OCI-LY3 (cell line): ENCODE results near the gene PLPPR1.
"Not testable (repeated sequence)": the region's sequence is repeated elsewhere in the genome, so short reads cannot be mapped to it uniquely, and the experiment has no call there.

Experiments
- H2AFZ ChIP-seq: fragments of 200-600, 300-600 bp; shearing (Covaris generic); 2 replicates; pipeline ENCODE4 v1.6.0; 2014; ENCODE audit warnings: antibody characterized with exemption, low read depth, low read length
- H3K27ac ChIP-seq: fragments of 200-600, 300-600 bp; sonication (generic); 2 replicates; pipeline ENCODE4 v1.5.1; 2014; ENCODE audit warnings: mild to moderate bottlenecking, low read length, moderate library complexity, mixed read lengths
- H3K27me3 ChIP-seq: fragments of 200-600, 300-600 bp; sonication (generic); 2 replicates; pipeline ENCODE4 v1.6.1; 2014; ENCODE audit warnings: low read depth, low read length, mixed read lengths
- H3K36me3 ChIP-seq: fragments of 200-600, 300-600 bp; sonication (generic); replicated peaks from 2 replicates; pipeline ENCODE3; 2014; ENCODE audit warnings: low read depth, low read length, mixed read lengths
- H3K4me1 ChIP-seq: fragments of 300-600, 200-600 bp; sonication (generic); 2 replicates; pipeline ENCODE4 v1.6.1; 2014; ENCODE audit warnings: low read length, mixed read lengths
- H3K4me2 ChIP-seq: fragments of 200-600, 300-600 bp; sonication (generic); 2 replicates; pipeline ENCODE4 v1.6.1; 2014; ENCODE audit warnings: low read length, mixed read lengths
- H3K4me3 ChIP-seq: fragments of 300-600, 200-600 bp; sonication (generic); 2 replicates; pipeline ENCODE4 v1.5.1; 2014; ENCODE audit warnings: antibody characterized with exemption, mild to moderate bottlenecking, low read length, moderate library complexity
- H3K79me2 ChIP-seq: fragments of 300-600, 200-600 bp; shearing (Covaris generic); 2 replicates; pipeline ENCODE4 v1.6.1; 2014; ENCODE audit warnings: mild to moderate bottlenecking, low read length, mixed read lengths
- H3K9ac ChIP-seq: fragments of 300-600, 200-600 bp; shearing (Covaris generic); 2 replicates; pipeline ENCODE4 v1.6.0; 2014; ENCODE audit warnings: mild to moderate bottlenecking, low read length, moderate library complexity
- H3K9me3 ChIP-seq: fragments of 200-600, 300-600 bp; shearing (Covaris generic); 2 replicates; pipeline ENCODE4 v1.6.1; 2014; ENCODE audit warnings: low read length, mixed read lengths; ENCODE audit not compliant: insufficient read depth
- H4K20me1 ChIP-seq: fragments of 200-600, 300-600 bp; sonication (generic); 2 replicates; pipeline ENCODE4 v1.6.1; 2016; ENCODE audit warnings: low read length, mixed read lengths; ENCODE audit not compliant: insufficient read depth
- CTCF ChIP-seq: fragments of 200-600, 300-600 bp; sonication (generic); IDR thresholded peaks from 2 replicates; pipeline ENCODE4 v1.5.1; 2014; ENCODE audit warnings: antibody characterized with exemption, low read length, low read depth
- EZH2phosphoT487 ChIP-seq: fragments of 200-600 bp; shearing (Covaris generic); IDR thresholded peaks from 2 replicates; pipeline ENCODE4 v1.6.1; 2018; ENCODE audit warnings: antibody characterized with exemption, mixed run types, low read depth

PLPPR1 gene

GRCh38 chr9:101271102-101271501 is 242.6 kb downstream of the PLPPR1 start:
- Histone ChIP-seq H3K9ac (no peak overlapping the region), H3K9me3 (no peaks in the 10 kb centered on the region), H3K79me2 (no peaks in the 10 kb centered on the region), H2AFZ (no peak overlapping the region), H3K4me1 (no peaks in the 10 kb centered on the region), H3K4me2 (no peak overlapping the region), H3K27me3 (peaks cover 8% of the 10 kb centered on the region; the same call in 1 of the 2 replicates), H3K4me3 (no peak overlapping the region), H3K27ac (no peak overlapping the region), H4K20me1 (no peaks in the 10 kb centered on the region), H3K36me3 (no peaks in the 10 kb centered on the region)
- no peak for TF ChIP-seq CTCF
- TF ChIP-seq EZH2phosphoT487, result no peak

GRCh38 chr9:101274971-101275768 is 246.6 kb downstream of the PLPPR1 start:
- Histone ChIP-seq H2AFZ (no peak overlapping the region), H3K4me1 (no peaks in the 10 kb centered on the region), H3K79me2 (no peaks in the 10 kb centered on the region), H3K27ac (no peak overlapping the region), H3K4me3 (no peak overlapping the region), H3K36me3 (no peaks in the 10 kb centered on the region), H3K9me3 (no peaks in the 10 kb centered on the region), H3K9ac (no peak overlapping the region), H4K20me1 (no peaks in the 10 kb centered on the region), H3K27me3 (peaks cover 8% of the 10 kb centered on the region; the same call in 1 of the 2 replicates), H3K4me2 (no peak overlapping the region)
- TF ChIP-seq EZH2phosphoT487 (no peak), CTCF (no peak)

- H3K27ac ChIP-seq, result no peak overlapping the region
- no peaks in the 10 kb centered on the region for H3K36me3 ChIP-seq
- TF ChIP-seq EZH2phosphoT487 (no peak), CTCF (no peak)
- no peaks in the 10 kb centered on the region for H3K79me2 ChIP-seq
- H3K9me3 ChIP-seq, result no peaks in the 10 kb centered on the region
- no peak overlapping the region for H3K4me2 ChIP-seq
- no peak overlapping the region for H2AFZ ChIP-seq
- H3K9ac ChIP-seq, result no peak overlapping the region
- H3K4me3 ChIP-seq, result no peak overlapping the region
- H4K20me1 ChIP-seq, result no peaks in the 10 kb centered on the region
- peaks cover 7% of the 10 kb centered on the region; the same call in 1 of the 2 replicates for H3K27me3 ChIP-seq
- H3K4me1 ChIP-seq, result no peaks in the 10 kb centered on the region
These were observed 247.3 kb downstream of the PLPPR1 start for GRCh38 chr9:101275769-101276250.

GRCh38 chr9:101291043-101291442 is 262.5 kb downstream of the PLPPR1 start:
- not testable (repeated sequence) for H3K4me2 ChIP-seq, H3K4me3 ChIP-seq, H4K20me1 ChIP-seq, H3K36me3 ChIP-seq, H3K79me2 ChIP-seq, H3K9ac ChIP-seq, H3K27ac ChIP-seq, H3K4me1 ChIP-seq, H3K27me3 ChIP-seq, H3K9me3 ChIP-seq, H2AFZ ChIP-seq
